ENCODE data around the gene FAF1.

DNA sequence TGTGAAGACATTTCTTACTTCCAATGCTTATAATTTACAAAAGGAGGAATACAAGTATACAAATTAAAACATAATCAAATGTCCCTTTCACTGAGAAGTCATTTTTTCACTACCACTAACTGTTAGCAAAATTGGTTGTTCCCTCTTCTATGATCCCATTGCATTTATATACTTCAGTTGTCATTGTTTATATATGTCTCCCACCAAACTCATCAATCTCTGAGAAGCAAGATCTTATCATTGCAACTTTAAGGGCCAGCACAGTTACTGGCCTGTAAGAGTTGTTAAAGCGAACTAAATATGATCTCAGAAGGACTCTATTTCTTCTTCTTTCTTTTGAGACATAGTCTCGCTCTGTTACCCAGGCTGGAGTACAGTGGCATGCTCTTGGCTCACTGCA is 313.5 kb downstream of the FAF1 start:
- TF ChIP-seq, protein P1, sequence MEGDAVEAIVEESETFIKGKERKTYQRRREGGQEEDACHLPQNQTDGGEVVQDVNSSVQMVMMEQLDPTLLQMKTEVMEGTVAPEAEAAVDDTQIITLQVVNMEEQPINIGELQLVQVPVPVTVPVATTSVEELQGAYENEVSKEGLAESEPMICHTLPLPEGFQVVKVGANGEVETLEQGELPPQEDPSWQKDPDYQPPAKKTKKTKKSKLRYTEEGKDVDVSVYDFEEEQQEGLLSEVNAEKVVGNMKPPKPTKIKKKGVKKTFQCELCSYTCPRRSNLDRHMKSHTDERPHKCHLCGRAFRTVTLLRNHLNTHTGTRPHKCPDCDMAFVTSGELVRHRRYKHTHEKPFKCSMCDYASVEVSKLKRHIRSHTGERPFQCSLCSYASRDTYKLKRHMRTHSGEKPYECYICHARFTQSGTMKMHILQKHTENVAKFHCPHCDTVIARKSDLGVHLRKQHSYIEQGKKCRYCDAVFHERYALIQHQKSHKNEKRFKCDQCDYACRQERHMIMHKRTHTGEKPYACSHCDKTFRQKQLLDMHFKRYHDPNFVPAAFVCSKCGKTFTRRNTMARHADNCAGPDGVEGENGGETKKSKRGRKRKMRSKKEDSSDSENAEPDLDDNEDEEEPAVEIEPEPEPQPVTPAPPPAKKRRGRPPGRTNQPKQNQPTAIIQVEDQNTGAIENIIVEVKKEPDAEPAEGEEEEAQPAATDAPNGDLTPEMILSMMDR (IDR thresholded peaks at IDR 0.05), result no peak
- no peak for TF ChIP-seq POLR2AphosphoS5 (IDR thresholded peaks at IDR 0.05)
- no peak for TF ChIP-seq POLR2A (IDR thresholded peaks at IDR 0.05)
- no peak for TF ChIP-seq EP300 (IDR thresholded peaks at IDR 0.05)
